A549 (cell line): ENCODE data around the gene LMTK3. TPM values are rescaled to one million over a fixed set of nuclear protein-coding genes. Genes with fewer than 3 reads are reported as not detected.

Experiments
- ATAC-seq, 2 experiments: fragments of 200-7000 bp in 1 of 2; fragments of >200 bp in 1 of 2; cut with Nextera tagmentation in 1 of 2; cut with Tn5 transposase in 1 of 2; 3 replicates each; pipeline versions ENCODE4 v1.8.0 to v1.9.1; 2018 to 2020; ENCODE audit warnings: mild to moderate bottlenecking in 1 of 2, moderate library complexity in 1 of 2
- CTCF ChIA-PET: fragments of 300-600 bp; sonication (Branson Sonifier 250); formaldehyde crosslinking; extraction: SDS; loops from one replicate; lab custom pipeline; 2021; ENCODE audit warnings: antibody characterized with exemption, inconsistent platforms; lab: Yijun Ruan, JAX
- POLR2A ChIA-PET: fragments of 350-600 bp; formaldehyde crosslinking; extraction: SDS; loops from one replicate; lab custom pipeline; 2021; ENCODE audit warnings: antibody characterized with exemption, inconsistent platforms; lab: Yijun Ruan, JAX
- DNase-seq, 2 experiments: peaks; one replicate each; pipeline versions ENCODE4 v3.0.0 to v3.0.0-alpha.2; 2011 to 2016; ENCODE audit warnings: low read depth in 1 of 2, low spot score in 1 of 2
- FAIRE-seq: peaks from 2 replicates; lab custom pipeline; 2011; peaks lifted over from hg19 to GRCh38; lab: Jason Lieb, UNC
- H3K27ac ChIP-seq, 2 experiments: fragments of >200 bp; sonication (Bioruptor Twin); formaldehyde crosslinking; 3 replicates each; pipeline ENCODE4 v1.5.1; 2016 to 2017
- H3K4me1 ChIP-seq: fragments of >200 bp; sonication (Bioruptor Twin); formaldehyde crosslinking; 3 replicates; pipeline ENCODE4 v1.6.1; 2016
- H3K4me2 ChIP-seq: fragments of >200 bp; sonication (Bioruptor Twin); formaldehyde crosslinking; 3 replicates; pipeline ENCODE4 v1.6.1; 2016
- H3K4me3 ChIP-seq: fragments of >200 bp; sonication (Bioruptor Twin); formaldehyde crosslinking; 3 replicates; pipeline ENCODE4 v1.5.1; 2016
- H3K9me3 ChIP-seq: fragments of >200 bp; sonication (Bioruptor Twin); formaldehyde crosslinking; 3 replicates; pipeline ENCODE4 v1.6.1; 2016
- BCL3 ChIP-seq: fragments of >200 bp; sonication (Bioruptor Twin); formaldehyde crosslinking; IDR thresholded peaks from 3 replicates; pipeline ENCODE4 v1.6.1; 2016
- CBX2 ChIP-seq: fragments of 200-600 bp; sonication (generic); IDR thresholded peaks from 2 replicates; pipeline ENCODE4 v1.6.1; 2016; ENCODE audit warnings: low read depth, mild to moderate bottlenecking, borderline replicate concordance
- CEBPB ChIP-seq, 2 experiments: fragments of >200 bp in 1 of 2; sonication (Bioruptor Twin) in 1 of 2; formaldehyde crosslinking in 1 of 2; IDR thresholded peaks; 2 replicates each; pipeline ENCODE4 v1.6.1; 2012 to 2016
- CHD2 ChIP-seq: fragments of 150-350 bp; IDR thresholded peaks from 2 replicates; pipeline ENCODE4 v1.6.1; 2014; ENCODE audit warnings: low read length; ENCODE audit not compliant: partially characterized antibody
- CHD4 ChIP-seq: fragments of 200-600 bp; sonication (generic); IDR thresholded peaks from 2 replicates; pipeline ENCODE4 v1.6.1; 2016; ENCODE audit warnings: antibody characterized with exemption, mild to moderate bottlenecking, borderline replicate concordance
- E2F6 ChIP-seq: IDR thresholded peaks from 2 replicates; pipeline ENCODE4 v1.6.1; 2012; ENCODE audit warnings: low read depth, borderline replicate concordance
- EP300 ChIP-seq, 2 experiments: fragments of >200 bp; sonication (Bioruptor Twin); formaldehyde crosslinking; IDR thresholded peaks; 2 replicates in 1 of 2; 3 replicates in 1 of 2; pipeline ENCODE4 v1.6.1; 2016 to 2017
- ESRRA ChIP-seq: fragments of 150-350 bp; IDR thresholded peaks from 2 replicates; pipeline ENCODE4 v1.6.1; 2014; ENCODE audit warnings: mild to moderate bottlenecking, low read length, borderline replicate concordance
- FOSB ChIP-seq: fragments of 250-450 bp; sonication (Bioruptor Pico); IDR thresholded peaks from 2 replicates; pipeline ENCODE4 v1.5.0; 2020; ENCODE audit warnings: mild to moderate bottlenecking, moderate library complexity
- HDAC2 ChIP-seq: fragments of 200-600 bp; sonication (generic); IDR thresholded peaks from 2 replicates; pipeline ENCODE4 v1.6.1; 2016
- HOXA7 ChIP-seq: fragments of 250-450 bp; sonication (Bioruptor Pico); IDR thresholded peaks from 2 replicates; pipeline ENCODE4 v1.5.0; 2020; ENCODE audit warnings: mild to moderate bottlenecking, moderate library complexity
- HOXB5 ChIP-seq: fragments of 250-450 bp; sonication (Bioruptor Pico); IDR thresholded peaks from 2 replicates; pipeline ENCODE4 v1.5.0; 2020; ENCODE audit warnings: mild to moderate bottlenecking, moderate library complexity
- JUN ChIP-seq, 2 experiments: fragments of >200 bp; sonication (Bioruptor Twin); formaldehyde crosslinking; IDR thresholded peaks; 2 replicates in 1 of 2; 3 replicates in 1 of 2; pipeline ENCODE4 v1.6.1; 2016 to 2017
- JUNB ChIP-seq: fragments of >200 bp; sonication (Bioruptor Twin); formaldehyde crosslinking; IDR thresholded peaks from 2 replicates; pipeline ENCODE4 v1.6.1; 2016
- KDM1A ChIP-seq: fragments of 200-600 bp; sonication (generic); IDR thresholded peaks from 2 replicates; pipeline ENCODE4 v1.6.1; 2016; ENCODE audit warnings: low read depth, mild to moderate bottlenecking
- NPAS2 ChIP-seq: fragments of 250-450 bp; sonication (Bioruptor Pico); IDR thresholded peaks from 2 replicates; pipeline ENCODE4 v1.8.0; 2022; ENCODE audit warnings: mild to moderate bottlenecking, moderate library complexity, borderline replicate concordance
- POLR2A ChIP-seq: IDR thresholded peaks from 2 replicates; pipeline ENCODE4 v1.6.1; 2012; ENCODE audit warnings: mild to moderate bottlenecking, low read length
- RARB ChIP-seq: fragments of 250-450 bp; sonication (Bioruptor Pico); IDR thresholded peaks from 2 replicates; pipeline ENCODE4 v1.8.0; 2021; ENCODE audit warnings: mild to moderate bottlenecking, moderate library complexity
- RCOR1 ChIP-seq: fragments of 150-350 bp; IDR thresholded peaks from 2 replicates; pipeline ENCODE4 v1.6.1; 2014; ENCODE audit warnings: antibody characterized with exemption, low read length, low read depth
- RNF2 ChIP-seq: fragments of 200-600 bp; sonication (generic); IDR thresholded peaks from 2 replicates; pipeline ENCODE4 v1.6.1; 2016; ENCODE audit warnings: low read depth, mild to moderate bottlenecking, antibody characterized with exemption, moderate library complexity, borderline replicate concordance
- TFCP2L1 ChIP-seq: fragments of 250-450 bp; sonication (Bioruptor Pico); IDR thresholded peaks from 2 replicates; pipeline ENCODE4 v1.5.0; 2021; ENCODE audit warnings: mild to moderate bottlenecking
- ZFP36 ChIP-seq: fragments of 450-650 bp; IDR thresholded peaks from 2 replicates; pipeline ENCODE4 v1.6.1; 2014; ENCODE audit warnings: borderline replicate concordance; ENCODE audit not compliant: partially characterized antibody
- ZSCAN20 ChIP-seq: fragments of 250-450 bp; sonication (Bioruptor Pico); IDR thresholded peaks from 2 replicates; pipeline ENCODE4 v1.8.0; 2022; ENCODE audit warnings: mild to moderate bottlenecking, moderate library complexity
- WGBS: methylation state at CpG from one replicate; pipeline ENCODE4 v1.1.6; 2017; ENCODE audit errors: missing lambda C conversion rate; 5-methylcytosine and 5-hydroxymethylcytosine counted together
- polyA plus RNA-seq, 4 experiments: library from polyadenylated mRNA; depleted of rRNA in 3 of 4; stranded (reverse); fragments of >200 nt; fragmentation: RNase III in 1 of 4; extraction: RNeasy Plus Mini Kit Qiagen cat#74134 plus additional on column Dnase treatment in 1 of 4; gene quantifications; 2 replicates in 3 of 4; 3 replicates in 1 of 4; pipeline ENCODE4 v1.2.3, GENCODE V29; 2011 to 2017
- TF ChIP-seq, protein P1 (sequence below): IDR thresholded peaks from 2 replicates; pipeline ENCODE4 v1.6.1; 2012
- TF ChIP-seq, protein P2 (sequence below): IDR thresholded peaks from 2 replicates; pipeline ENCODE4 v1.6.1; 2012
- TF ChIP-seq, protein P3 (sequence below): fragments of 200-600 bp; sonication (generic); IDR thresholded peaks from 2 replicates; pipeline ENCODE4 v1.6.1; 2016; ENCODE audit warnings: antibody characterized with exemption, mild to moderate bottlenecking, moderate library complexity

LMTK3 gene
- polyA plus RNA-seq, 2 of the 4 experiments (the other 2 are of a cell fraction) = 0.62 to 6.1 TPM

DNA sequence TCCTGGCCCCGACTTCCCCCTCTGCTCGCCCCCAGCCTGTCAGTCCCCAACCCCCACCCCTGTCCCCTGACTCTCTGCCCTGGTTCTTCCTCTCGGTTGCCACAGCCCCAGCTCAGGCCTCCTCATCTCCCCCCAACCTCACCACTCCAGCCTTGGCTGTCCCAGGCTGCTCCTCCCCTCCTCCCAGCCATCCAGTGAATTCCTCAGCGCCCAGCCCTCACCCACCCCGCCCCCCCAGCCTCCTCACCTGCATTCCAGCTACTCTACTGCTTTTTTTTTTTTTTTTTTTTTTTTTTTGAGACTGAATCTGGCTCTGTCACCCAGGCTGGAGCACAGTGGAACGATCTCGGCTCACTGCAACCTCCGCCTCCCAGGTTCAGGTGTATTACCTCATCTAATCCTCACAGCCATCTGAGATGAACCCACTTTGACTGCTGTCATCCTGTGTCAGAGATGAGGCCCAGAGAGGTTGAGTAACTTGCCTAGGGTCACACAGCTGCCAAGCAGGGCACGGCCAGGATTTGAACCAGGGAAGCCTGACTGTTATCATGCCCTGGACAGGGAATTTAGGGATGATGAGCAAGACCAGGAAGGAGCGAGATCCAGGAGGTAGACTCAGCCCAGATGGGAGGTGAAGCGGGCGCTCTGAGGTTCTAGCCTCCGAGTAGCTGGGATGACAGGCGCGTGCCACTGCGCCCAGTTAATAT lies 42.9 kb upstream of the LMTK3 start:
- no peak overlapping the region for H3K4me3 ChIP-seq
- peak overlapping the region; percentile 75 for H3K4me2 ChIP-seq
- ATAC-seq (peak; percentile 67 to 70), FAIRE-seq (no peak), DNase-seq (peak; percentile 85 to 97)
- POLR2A ChIA-PET = interaction anchor here (0.6 to 3.2 kb wide), 21 partner anchors 9 to 256 kb away, joined by 3 to 45 read pairs (median 5); partner anchors contain the start of genes BCAT2, RPL18 and SPHK2
- H3K9me3 ChIP-seq = no peaks in the 10 kb centered on the region
- peak overlapping the region; percentile 97 to 100 for H3K27ac ChIP-seq
- H3K4me1 ChIP-seq = peaks cover 79% of the 10 kb centered on the region
- CTCF ChIA-PET = interaction anchor here (0.6 to 14.9 kb wide), 16 partner anchors 9 to 66 kb away, joined by 3 to 100 read pairs (median 6); no protein-coding TSS in a partner anchor
- TF ChIP-seq CEBPB (IDR thresholded peaks at IDR 0.05) (peak in 1 of 2 experiments; percentile 34; a peak in 1 of 4 replicates), POLR2A (no peak), KDM1A (peak; percentile 69; the same call in 1 of the 2 replicates), ESRRA (0 out of 2 replicates have a peak, but pooled peaks have one; percentile 12), ZFP36 (peak; percentile 97), FOSB (CRISPR knock-in tag) (no peak), RNF2 (no peak), HOXA7 (no peak), HDAC2 (no peak), ZSCAN20 (CRISPR knock-in tag) (no peak), RCOR1 (0 out of 2 replicates have a peak, but pooled peaks have one; percentile 53), CHD4 (0 out of 2 replicates have a peak, but pooled peaks have one; percentile 55), JUN (IDR thresholded peaks at IDR 0.05) (peak in 1 of 2 experiments; percentile 10; a peak in 2 of 5 replicates), TFCP2L1 (CRISPR knock-in tag) (no peak), CHD2 (peak; percentile 34), CBX2 (no peak), JUNB (no peak), HOXB5 (0 out of 2 replicates have a peak, but pooled peaks have one; percentile 22)
- 57% methylated on average over 13 of the region's 16 CpGs for WGBS

GRCh38 chr19:48553676-48554384 lies 42.2 kb upstream of the LMTK3 start:
- peak; percentile 97 for FAIRE-seq
- peak; percentile 64 to 74 for ATAC-seq
- WGBS = 4% methylated on average over 14 of the region's 18 CpGs
- no peaks in the 10 kb centered on the region for H3K9me3 ChIP-seq
- H3K27ac ChIP-seq = peak overlapping the region; percentile 97 to 100
- no peak overlapping the region for H3K4me3 ChIP-seq
- CTCF ChIA-PET = interaction anchor here (0.6 to 14.9 kb wide), 14 partner anchors 9 to 65 kb away, joined by 3 to 100 read pairs (median 6); no protein-coding TSS in a partner anchor
- H3K4me1 ChIP-seq = peaks cover 72% of the 10 kb centered on the region
- DNase-seq = peak; percentile 94 to 99
- peak overlapping the region; percentile 75 for H3K4me2 ChIP-seq
- POLR2A ChIA-PET = interaction anchor here (0.6 to 3.2 kb wide), 23 partner anchors 10 to 257 kb away, joined by 3 to 45 read pairs (median 4); partner anchors contain the start of genes BCAT2, RPL18 and SPHK2
- TF ChIP-seq CHD4 (no peak), BCL3 (peak; percentile 97; the same call in 2 of the 3 replicates), NPAS2 (no peak), ZSCAN20 (CRISPR knock-in tag) (no peak), E2F6 (peak; percentile 56; the same call in 1 of the 2 replicates), ESRRA (peak; percentile 100), RARB (CRISPR knock-in tag) (peak; percentile 94), EP300 (IDR thresholded peaks at IDR 0.05) (peak; percentile 91 to 98; a peak in 3 of 5 replicates), CEBPB (IDR thresholded peaks at IDR 0.05) (peak; percentile 93 to 97), RCOR1 (no peak), HDAC2 (no peak), JUNB (peak; percentile 95)
- TF ChIP-seq, protein P1, sequence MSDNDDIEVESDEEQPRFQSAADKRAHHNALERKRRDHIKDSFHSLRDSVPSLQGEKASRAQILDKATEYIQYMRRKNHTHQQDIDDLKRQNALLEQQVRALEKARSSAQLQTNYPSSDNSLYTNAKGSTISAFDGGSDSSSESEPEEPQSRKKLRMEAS = peak; percentile 95
- TF ChIP-seq, protein P2, sequence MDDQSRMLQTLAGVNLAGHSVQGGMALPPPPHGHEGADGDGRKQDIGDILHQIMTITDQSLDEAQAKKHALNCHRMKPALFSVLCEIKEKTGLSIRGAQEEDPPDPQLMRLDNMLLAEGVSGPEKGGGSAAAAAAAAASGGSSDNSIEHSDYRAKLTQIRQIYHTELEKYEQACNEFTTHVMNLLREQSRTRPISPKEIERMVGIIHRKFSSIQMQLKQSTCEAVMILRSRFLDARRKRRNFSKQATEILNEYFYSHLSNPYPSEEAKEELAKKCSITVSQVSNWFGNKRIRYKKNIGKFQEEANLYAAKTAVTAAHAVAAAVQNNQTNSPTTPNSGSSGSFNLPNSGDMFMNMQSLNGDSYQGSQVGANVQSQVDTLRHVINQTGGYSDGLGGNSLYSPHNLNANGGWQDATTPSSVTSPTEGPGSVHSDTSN = peak; percentile 94
- TF ChIP-seq, protein P3, sequence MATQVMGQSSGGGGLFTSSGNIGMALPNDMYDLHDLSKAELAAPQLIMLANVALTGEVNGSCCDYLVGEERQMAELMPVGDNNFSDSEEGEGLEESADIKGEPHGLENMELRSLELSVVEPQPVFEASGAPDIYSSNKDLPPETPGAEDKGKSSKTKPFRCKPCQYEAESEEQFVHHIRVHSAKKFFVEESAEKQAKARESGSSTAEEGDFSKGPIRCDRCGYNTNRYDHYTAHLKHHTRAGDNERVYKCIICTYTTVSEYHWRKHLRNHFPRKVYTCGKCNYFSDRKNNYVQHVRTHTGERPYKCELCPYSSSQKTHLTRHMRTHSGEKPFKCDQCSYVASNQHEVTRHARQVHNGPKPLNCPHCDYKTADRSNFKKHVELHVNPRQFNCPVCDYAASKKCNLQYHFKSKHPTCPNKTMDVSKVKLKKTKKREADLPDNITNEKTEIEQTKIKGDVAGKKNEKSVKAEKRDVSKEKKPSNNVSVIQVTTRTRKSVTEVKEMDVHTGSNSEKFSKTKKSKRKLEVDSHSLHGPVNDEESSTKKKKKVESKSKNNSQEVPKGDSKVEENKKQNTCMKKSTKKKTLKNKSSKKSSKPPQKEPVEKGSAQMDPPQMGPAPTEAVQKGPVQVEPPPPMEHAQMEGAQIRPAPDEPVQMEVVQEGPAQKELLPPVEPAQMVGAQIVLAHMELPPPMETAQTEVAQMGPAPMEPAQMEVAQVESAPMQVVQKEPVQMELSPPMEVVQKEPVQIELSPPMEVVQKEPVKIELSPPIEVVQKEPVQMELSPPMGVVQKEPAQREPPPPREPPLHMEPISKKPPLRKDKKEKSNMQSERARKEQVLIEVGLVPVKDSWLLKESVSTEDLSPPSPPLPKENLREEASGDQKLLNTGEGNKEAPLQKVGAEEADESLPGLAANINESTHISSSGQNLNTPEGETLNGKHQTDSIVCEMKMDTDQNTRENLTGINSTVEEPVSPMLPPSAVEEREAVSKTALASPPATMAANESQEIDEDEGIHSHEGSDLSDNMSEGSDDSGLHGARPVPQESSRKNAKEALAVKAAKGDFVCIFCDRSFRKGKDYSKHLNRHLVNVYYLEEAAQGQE = peak; percentile 52; the same call in 1 of the 2 replicates
